ENCODE data around the gene L3MBTL2. TPM values are rescaled to one million over a fixed set of nuclear protein-coding genes. Genes with fewer than 3 reads are reported as not detected.

The L3MBTL2 gene
- total RNA-seq, 1 experiment from 2014 or later, result 25.6 TPM

GRCh38 chr22:41250127-41250526, 45.0 kb downstream of the L3MBTL2 start (continued):
- TF ChIP-seq, protein P1, sequence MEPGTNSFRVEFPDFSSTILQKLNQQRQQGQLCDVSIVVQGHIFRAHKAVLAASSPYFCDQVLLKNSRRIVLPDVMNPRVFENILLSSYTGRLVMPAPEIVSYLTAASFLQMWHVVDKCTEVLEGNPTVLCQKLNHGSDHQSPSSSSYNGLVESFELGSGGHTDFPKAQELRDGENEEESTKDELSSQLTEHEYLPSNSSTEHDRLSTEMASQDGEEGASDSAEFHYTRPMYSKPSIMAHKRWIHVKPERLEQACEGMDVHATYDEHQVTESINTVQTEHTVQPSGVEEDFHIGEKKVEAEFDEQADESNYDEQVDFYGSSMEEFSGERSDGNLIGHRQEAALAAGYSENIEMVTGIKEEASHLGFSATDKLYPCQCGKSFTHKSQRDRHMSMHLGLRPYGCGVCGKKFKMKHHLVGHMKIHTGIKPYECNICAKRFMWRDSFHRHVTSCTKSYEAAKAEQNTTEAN (CRISPR knock-in tag; IDR thresholded peaks at IDR 0.05), result no peak
- TF ChIP-seq ERG (CRISPR knock-in tag; IDR thresholded peaks at IDR 0.05) (no peak), ATF1 (CRISPR knock-in tag; IDR thresholded peaks at IDR 0.05) (no peak), MYBL2 (CRISPR knock-in tag; IDR thresholded peaks at IDR 0.05) (no peak), FOXK1 (CRISPR knock-in tag; IDR thresholded peaks at IDR 0.05) (no peak), ATF2 (CRISPR knock-in tag; IDR thresholded peaks at IDR 0.05; ENCODE audit: borderline replicate concordance, low read depth) (no peak), NFE2L1 (CRISPR knock-in tag; IDR thresholded peaks at IDR 0.05) (no peak), RORB (CRISPR knock-in tag; IDR thresholded peaks at IDR 0.05) (no peak)

GRCh38 chr22:41252365-41252764, 47.3 kb downstream of the L3MBTL2 start:
- H3K27ac Mint-ChIP-seq, result no peak overlapping the region; the same call in 1 of the 2 replicates
- no peak for ATAC-seq
- H3K4me3 Mint-ChIP-seq, result no peak overlapping the region
- no peaks in the 10 kb centered on the region for H3K27me3 Mint-ChIP-seq (ENCODE audit: low read depth)
- POLR2A ChIA-PET, result no interaction called here
- DNase-seq (ENCODE audit: low spot score), result no peak
- CTCF ChIA-PET, result interaction anchor here (1.2 kb wide), 1 partner anchor 15 kb away, joined by 7 read pairs; no protein-coding TSS in a partner anchor
- TF ChIP-seq KAT7 (CRISPR knock-in tag; IDR thresholded peaks at IDR 0.05; ENCODE audit: borderline replicate concordance), result no peak
- no peak for TF ChIP-seq ZNF219 (CRISPR knock-in tag; IDR thresholded peaks at IDR 0.05; ENCODE audit: borderline replicate concordance)
- TF ChIP-seq, protein P2, sequence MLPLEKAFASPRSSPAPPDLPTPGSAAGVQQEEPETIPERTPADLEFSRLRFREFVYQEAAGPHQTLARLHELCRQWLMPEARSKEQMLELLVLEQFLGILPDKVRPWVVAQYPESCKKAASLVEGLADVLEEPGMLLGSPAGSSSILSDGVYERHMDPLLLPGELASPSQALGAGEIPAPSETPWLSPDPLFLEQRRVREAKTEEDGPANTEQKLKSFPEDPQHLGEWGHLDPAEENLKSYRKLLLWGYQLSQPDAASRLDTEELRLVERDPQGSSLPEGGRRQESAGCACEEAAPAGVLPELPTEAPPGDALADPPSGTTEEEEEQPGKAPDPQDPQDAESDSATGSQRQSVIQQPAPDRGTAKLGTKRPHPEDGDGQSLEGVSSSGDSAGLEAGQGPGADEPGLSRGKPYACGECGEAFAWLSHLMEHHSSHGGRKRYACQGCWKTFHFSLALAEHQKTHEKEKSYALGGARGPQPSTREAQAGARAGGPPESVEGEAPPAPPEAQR (CRISPR knock-in tag; IDR thresholded peaks at IDR 0.05), result no peak
- TF ChIP-seq, protein P3, sequence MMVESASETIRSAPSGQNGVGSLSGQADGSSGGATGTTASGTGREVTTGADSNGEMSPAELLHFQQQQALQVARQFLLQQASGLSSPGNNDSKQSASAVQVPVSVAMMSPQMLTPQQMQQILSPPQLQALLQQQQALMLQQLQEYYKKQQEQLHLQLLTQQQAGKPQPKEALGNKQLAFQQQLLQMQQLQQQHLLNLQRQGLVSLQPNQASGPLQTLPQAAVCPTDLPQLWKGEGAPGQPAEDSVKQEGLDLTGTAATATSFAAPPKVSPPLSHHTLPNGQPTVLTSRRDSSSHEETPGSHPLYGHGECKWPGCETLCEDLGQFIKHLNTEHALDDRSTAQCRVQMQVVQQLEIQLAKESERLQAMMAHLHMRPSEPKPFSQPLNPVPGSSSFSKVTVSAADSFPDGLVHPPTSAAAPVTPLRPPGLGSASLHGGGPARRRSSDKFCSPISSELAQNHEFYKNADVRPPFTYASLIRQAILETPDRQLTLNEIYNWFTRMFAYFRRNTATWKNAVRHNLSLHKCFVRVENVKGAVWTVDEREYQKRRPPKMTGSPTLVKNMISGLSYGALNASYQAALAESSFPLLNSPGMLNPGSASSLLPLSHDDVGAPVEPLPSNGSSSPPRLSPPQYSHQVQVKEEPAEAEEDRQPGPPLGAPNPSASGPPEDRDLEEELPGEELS (CRISPR knock-in tag; IDR thresholded peaks at IDR 0.05), result no peak
- no peak for TF ChIP-seq ELF4 (CRISPR knock-in tag; IDR thresholded peaks at IDR 0.05; ENCODE audit: low read depth)
- TF ChIP-seq, protein P4, sequence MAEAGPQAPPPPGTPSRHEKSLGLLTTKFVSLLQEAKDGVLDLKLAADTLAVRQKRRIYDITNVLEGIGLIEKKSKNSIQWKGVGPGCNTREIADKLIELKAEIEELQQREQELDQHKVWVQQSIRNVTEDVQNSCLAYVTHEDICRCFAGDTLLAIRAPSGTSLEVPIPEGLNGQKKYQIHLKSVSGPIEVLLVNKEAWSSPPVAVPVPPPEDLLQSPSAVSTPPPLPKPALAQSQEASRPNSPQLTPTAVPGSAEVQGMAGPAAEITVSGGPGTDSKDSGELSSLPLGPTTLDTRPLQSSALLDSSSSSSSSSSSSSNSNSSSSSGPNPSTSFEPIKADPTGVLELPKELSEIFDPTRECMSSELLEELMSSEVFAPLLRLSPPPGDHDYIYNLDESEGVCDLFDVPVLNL (CRISPR knock-in tag; IDR thresholded peaks at IDR 0.05; ENCODE audit: borderline replicate concordance, low read depth), result no peak
- no peak for TF ChIP-seq MYBL2 (CRISPR knock-in tag; IDR thresholded peaks at IDR 0.05)
- no peak for TF ChIP-seq SMAD3 (CRISPR knock-in tag; IDR thresholded peaks at IDR 0.05; ENCODE audit: borderline replicate concordance)
- TF ChIP-seq ZNF232 (CRISPR knock-in tag; IDR thresholded peaks at IDR 0.05), result no peak
- no peak for TF ChIP-seq ZMAT4 (CRISPR knock-in tag; IDR thresholded peaks at IDR 0.05)
- TF ChIP-seq TEAD1 (CRISPR knock-in tag; IDR thresholded peaks at IDR 0.05), result no peak
- TF ChIP-seq ETV6 (CRISPR knock-in tag; IDR thresholded peaks at IDR 0.05), result no peak
- TF ChIP-seq TEAD4 (CRISPR knock-in tag; IDR thresholded peaks at IDR 0.05), result no peak
- no peak for TF ChIP-seq TCF7 (CRISPR knock-in tag; IDR thresholded peaks at IDR 0.05; ENCODE audit: low read depth)
- TF ChIP-seq GTF2I (CRISPR knock-in tag; conservative IDR thresholded peaks at IDR 0.05), result no peak
- TF ChIP-seq, protein P5, sequence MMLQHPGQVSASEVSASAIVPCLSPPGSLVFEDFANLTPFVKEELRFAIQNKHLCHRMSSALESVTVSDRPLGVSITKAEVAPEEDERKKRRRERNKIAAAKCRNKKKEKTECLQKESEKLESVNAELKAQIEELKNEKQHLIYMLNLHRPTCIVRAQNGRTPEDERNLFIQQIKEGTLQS (CRISPR knock-in tag; conservative IDR thresholded peaks at IDR 0.05), result no peak
- TF ChIP-seq ZNF671 (CRISPR knock-in tag; IDR thresholded peaks at IDR 0.05), result no peak
- TF ChIP-seq OVOL2 (CRISPR knock-in tag; IDR thresholded peaks at IDR 0.05; ENCODE audit: borderline replicate concordance), result no peak
- no peaks in the 10 kb centered on the region for H3K9me3 Mint-ChIP-seq
- peaks cover 69% of the 10 kb centered on the region for H3K36me3 Mint-ChIP-seq
- H3K4me1 Mint-ChIP-seq, result peaks cover 7% of the 10 kb centered on the region
